Osteoblast (primary cell): ENCODE data around the gene SLC46A3. TPM values are rescaled to one million over a fixed set of nuclear protein-coding genes. Genes with fewer than 3 reads are reported as not detected.

Experiments used
- DNase-seq: peaks from one replicate; pipeline ENCODE4 v3.0.0; 2011; ENCODE audit warnings: low spot score, mixed read lengths; ENCODE audit not compliant: insufficient read length; ENCODE audit errors: missing footprints
- H2AFZ ChIP-seq: 2 replicates; pipeline ENCODE4 v1.6.0; 2011; ENCODE audit warnings: mild to moderate bottlenecking, low read length
- H3K27ac ChIP-seq: 2 replicates; pipeline ENCODE4 v1.5.1; 2011; ENCODE audit warnings: mild to moderate bottlenecking, low read depth, low read length, moderate library complexity
- H3K27me3 ChIP-seq: 2 replicates; pipeline ENCODE4 v1.6.0; 2012; ENCODE audit warnings: mild to moderate bottlenecking, control low read depth, inconsistent platforms, low read length, moderate library complexity; ENCODE audit not compliant: insufficient read depth
- H3K36me3 ChIP-seq: 2 replicates; pipeline ENCODE4 v1.5.1; 2011; ENCODE audit warnings: mild to moderate bottlenecking, low read length, control low read depth, moderate library complexity; ENCODE audit not compliant: insufficient read depth
- H3K4me1 ChIP-seq: 2 replicates; pipeline ENCODE4 v1.5.1; 2011; ENCODE audit warnings: mild to moderate bottlenecking, low read length, control low read depth, moderate library complexity; ENCODE audit not compliant: insufficient read depth
- H3K4me2 ChIP-seq: 2 replicates; pipeline ENCODE4 v1.6.0; 2011; ENCODE audit warnings: mild to moderate bottlenecking, low read length; ENCODE audit not compliant: insufficient read depth
- H3K4me3 ChIP-seq: fragments of 200-600 bp; sonication (generic); 3 replicates; pipeline ENCODE4 v1.5.1; 2012; ENCODE audit warnings: mild to moderate bottlenecking, low read length, inconsistent platforms; ENCODE audit not compliant: insufficient read depth
- H3K79me2 ChIP-seq: 2 replicates; pipeline ENCODE4 v1.6.0; 2012; ENCODE audit warnings: mild to moderate bottlenecking, low read length, control low read depth, inconsistent platforms; ENCODE audit not compliant: insufficient read depth
- H3K9me3 ChIP-seq: 2 replicates; pipeline ENCODE4 v1.5.1; 2011; ENCODE audit warnings: low read depth, low read length, control low read depth
- H4K20me1 ChIP-seq: 2 replicates; pipeline ENCODE4 v1.6.0; 2012; ENCODE audit warnings: mild to moderate bottlenecking, low read length, control low read depth; ENCODE audit not compliant: insufficient read depth
- CTCF ChIP-seq: IDR thresholded peaks from 2 replicates; pipeline ENCODE4 v1.5.1; 2011; ENCODE audit warnings: mild to moderate bottlenecking, low read depth, low read length, moderate library complexity; ENCODE audit errors: extremely low read depth
- total RNA-seq: library from RNA; depleted of rRNA; stranded (reverse); fragments of >200 nt; gene quantifications from 2 replicates; pipeline ENCODE4 v1.2.3, GENCODE V29; 2012

The SLC46A3 gene
- total RNA-seq, 1 donor: 11.2 TPM

- Histone ChIP-seq H4K20me1 (peaks cover 4% of the 10 kb centered on the region), H3K36me3 (peaks cover 39% of the 10 kb centered on the region), H3K4me3 (no peak overlapping the region), H3K9me3 (no peaks in the 10 kb centered on the region), H3K4me1 (no peaks in the 10 kb centered on the region), H3K79me2 (peaks cover 3% of the 10 kb centered on the region), H3K4me2 (no peak overlapping the region), H3K27ac (no peak overlapping the region), H3K27me3 (no peaks in the 10 kb centered on the region), H2AFZ (no peak overlapping the region)
- no peak for DNase-seq
- TF ChIP-seq CTCF: peak; percentile 29
Measured at GRCh38 chr13:28678809-28679208, 40.0 kb downstream of the SLC46A3 start.

GRCh38 chr13:28671126-28671792 lies 47.5 kb downstream of the SLC46A3 start:
- peaks cover 89% of the 10 kb centered on the region for H3K36me3 ChIP-seq
- DNase-seq: no peak
- TF ChIP-seq CTCF: no peak
- no peak overlapping the region for H3K27ac ChIP-seq
- no peaks in the 10 kb centered on the region for H3K27me3 ChIP-seq
- H3K4me3 ChIP-seq: no peak overlapping the region
- no peaks in the 10 kb centered on the region for H3K4me1 ChIP-seq
- H2AFZ ChIP-seq: no peak overlapping the region
- peaks cover 15% of the 10 kb centered on the region for H4K20me1 ChIP-seq
- H3K9me3 ChIP-seq: no peaks in the 10 kb centered on the region
- H3K4me2 ChIP-seq: no peak overlapping the region
- peaks cover 36% of the 10 kb centered on the region for H3K79me2 ChIP-seq

GRCh38 chr13:28666897-28667488 lies 51.8 kb downstream of the SLC46A3 start:
- H3K27ac ChIP-seq: no peak overlapping the region
- H3K4me1 ChIP-seq: no peaks in the 10 kb centered on the region
- peaks cover 68% of the 10 kb centered on the region for H3K79me2 ChIP-seq
- H3K4me2 ChIP-seq: no peak overlapping the region
- no peak overlapping the region for H3K4me3 ChIP-seq
- DNase-seq: no peak
- TF ChIP-seq CTCF: no peak
- H3K9me3 ChIP-seq: no peaks in the 10 kb centered on the region
- H2AFZ ChIP-seq: no peak overlapping the region
- H4K20me1 ChIP-seq: peaks cover 30% of the 10 kb centered on the region
- H3K36me3 ChIP-seq: peaks cover 95% of the 10 kb centered on the region
- no peaks in the 10 kb centered on the region for H3K27me3 ChIP-seq

GRCh38 chr13:28659621-28659970 lies 59.2 kb downstream of the SLC46A3 start:
- Histone ChIP-seq H2AFZ (peak overlapping the region; percentile 5), H3K27ac (peak overlapping the region; percentile 99), H3K36me3 (peaks cover 31% of the 10 kb centered on the region), H3K27me3 (no peaks in the 10 kb centered on the region), H3K79me2 (peaks cover 77% of the 10 kb centered on the region), H3K4me3 (peak overlapping the region; percentile 78), H3K4me2 (peak overlapping the region; percentile 87), H3K4me1 (peaks cover 21% of the 10 kb centered on the region), H4K20me1 (peaks cover 27% of the 10 kb centered on the region), H3K9me3 (no peaks in the 10 kb centered on the region)
- DNase-seq: peak; percentile 72
- TF ChIP-seq CTCF: no peak
